ENCODE data around the gene PAH.

The PAH gene

DNA sequence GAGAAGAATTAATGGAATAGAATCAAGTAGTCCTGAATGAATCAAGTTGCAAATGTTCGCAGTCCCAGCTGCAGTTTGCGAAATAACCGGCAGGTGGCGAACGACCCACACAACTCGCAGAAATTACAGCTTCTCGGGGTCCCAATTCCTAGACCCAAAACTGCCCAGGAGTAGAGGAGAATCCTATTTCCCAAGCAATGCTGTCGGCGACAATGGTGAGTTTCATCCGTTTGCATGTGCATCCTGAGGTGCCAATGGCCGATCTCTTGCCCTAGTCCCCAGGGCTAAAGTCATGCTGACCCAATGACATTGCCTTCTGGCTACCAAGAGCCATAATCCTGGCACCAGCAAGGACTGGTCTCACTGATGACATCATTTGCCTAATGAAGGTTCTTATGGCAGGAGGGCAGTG is 31.9 kb upstream of the PAH start:
- Histone ChIP-seq H3K4me3 (ENCODE audit: low read length) (no peak overlapping the region), H3K9ac (ENCODE audit: low read length) (no peak overlapping the region), H3K36me3 (ENCODE audit: control insufficient read depth, insufficient read depth, low read length, severe bottlenecking) (no peaks in the 10 kb centered on the region), H3K9me3 (ENCODE audit: control insufficient read depth, low read length) (peaks cover 3% of the 10 kb centered on the region), H3K4me1 (ENCODE audit: control insufficient read depth, insufficient read depth, low read length) (no peaks in the 10 kb centered on the region), H3K27me3 (replicated peaks; ENCODE audit: control insufficient read depth, insufficient read depth, low read length) (peaks cover 63% of the 10 kb centered on the region)
- peak; percentile 62 for DNase-seq (ENCODE audit: low read depth)

GRCh38 chr12:102946042-102946441 is 29.0 kb upstream of the PAH start:
- peaks cover 7% of the 10 kb centered on the region for H3K9me3 ChIP-seq (ENCODE audit: control insufficient read depth, low read length)
- H3K27me3 ChIP-seq (replicated peaks; ENCODE audit: control insufficient read depth, insufficient read depth, low read length), result peaks cover 35% of the 10 kb centered on the region
- no peak overlapping the region for H3K9ac ChIP-seq (ENCODE audit: low read length)
- H3K4me3 ChIP-seq (ENCODE audit: low read length), result no peak overlapping the region
- no peaks in the 10 kb centered on the region for H3K4me1 ChIP-seq (ENCODE audit: control insufficient read depth, insufficient read depth, low read length)
- no peaks in the 10 kb centered on the region for H3K36me3 ChIP-seq (ENCODE audit: control insufficient read depth, insufficient read depth, low read length, severe bottlenecking)
- DNase-seq (ENCODE audit: low read depth), result no peak

DNA sequence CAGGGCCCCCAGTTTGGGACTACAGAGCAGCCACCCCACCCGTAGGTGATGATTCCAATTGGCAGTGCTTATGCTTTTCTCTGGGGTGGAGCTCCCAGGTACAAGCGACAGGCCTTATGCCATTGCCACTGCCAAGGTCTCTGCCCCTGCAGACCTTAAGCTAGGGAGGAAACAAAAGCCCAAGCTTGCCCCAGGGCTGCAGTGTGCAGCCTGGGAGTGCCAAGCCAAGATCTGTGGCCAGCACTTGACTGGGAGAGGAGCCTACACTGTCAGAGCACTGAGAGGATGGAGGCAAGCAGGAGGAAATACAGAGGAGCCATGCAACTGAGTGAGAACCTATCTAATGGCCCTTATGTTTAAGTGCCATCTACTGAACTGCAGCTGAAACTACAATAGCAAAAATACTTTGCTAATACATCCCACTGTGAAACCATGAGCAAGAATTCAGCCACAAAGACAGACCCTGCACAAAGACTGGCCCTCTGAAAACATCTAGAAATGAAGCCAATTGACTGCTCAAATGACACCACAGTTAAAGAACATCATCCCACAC is 22.7 kb upstream of the PAH start:
- Histone ChIP-seq H3K9me3 (ENCODE audit: control insufficient read depth, low read length) (peaks cover 4% of the 10 kb centered on the region), H3K9ac (ENCODE audit: low read length) (no peak overlapping the region), H3K27me3 (replicated peaks; ENCODE audit: control insufficient read depth, insufficient read depth, low read length) (peaks cover 5% of the 10 kb centered on the region), H3K36me3 (ENCODE audit: control insufficient read depth, insufficient read depth, low read length, severe bottlenecking) (no peaks in the 10 kb centered on the region), H3K4me3 (ENCODE audit: low read length) (no peak overlapping the region), H3K4me1 (ENCODE audit: control insufficient read depth, insufficient read depth, low read length) (no peaks in the 10 kb centered on the region)
- no peak for DNase-seq (ENCODE audit: low read depth)

GRCh38 chr12:102939059-102939458 is 22.0 kb upstream of the PAH start:
- Histone ChIP-seq H3K27me3 (replicated peaks; ENCODE audit: control insufficient read depth, insufficient read depth, low read length) (peaks cover 5% of the 10 kb centered on the region), H3K4me3 (ENCODE audit: low read length) (no peak overlapping the region), H3K4me1 (ENCODE audit: control insufficient read depth, insufficient read depth, low read length) (no peaks in the 10 kb centered on the region), H3K9me3 (ENCODE audit: control insufficient read depth, low read length) (peaks cover 4% of the 10 kb centered on the region), H3K9ac (ENCODE audit: low read length) (no peak overlapping the region), H3K36me3 (ENCODE audit: control insufficient read depth, insufficient read depth, low read length, severe bottlenecking) (no peaks in the 10 kb centered on the region)
- DNase-seq (ENCODE audit: low read depth), result no peak

DNA sequence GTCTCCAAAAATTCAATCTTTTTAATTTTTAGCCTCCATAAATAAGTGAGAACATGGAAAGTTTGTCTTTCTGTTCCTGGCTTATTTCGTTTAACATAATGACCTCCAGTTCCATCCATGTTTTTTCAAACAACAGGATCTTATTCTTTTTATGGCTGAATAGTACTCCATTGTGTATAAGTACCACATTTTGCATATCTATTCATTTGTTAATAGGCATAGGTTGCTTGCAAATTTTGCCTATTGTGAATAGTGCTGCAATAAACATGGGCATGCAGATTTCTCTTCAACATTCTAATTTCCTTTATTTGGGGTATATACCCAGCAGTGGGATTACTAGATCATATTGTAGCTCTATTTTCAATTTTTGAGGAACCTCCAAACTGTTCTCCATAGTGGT is 16.1 kb upstream of the PAH start:
- H3K4me1 ChIP-seq (ENCODE audit: control insufficient read depth, insufficient read depth, low read length), result no peaks in the 10 kb centered on the region
- H3K36me3 ChIP-seq (ENCODE audit: control insufficient read depth, insufficient read depth, low read length, severe bottlenecking), result no peaks in the 10 kb centered on the region
- peaks cover 4% of the 10 kb centered on the region for H3K27me3 ChIP-seq (replicated peaks; ENCODE audit: control insufficient read depth, insufficient read depth, low read length)
- H3K4me3 ChIP-seq (ENCODE audit: low read length), result no peak overlapping the region
- no peak overlapping the region for H3K9ac ChIP-seq (ENCODE audit: low read length)
- no peaks in the 10 kb centered on the region for H3K9me3 ChIP-seq (ENCODE audit: control insufficient read depth, low read length)
- no peak for DNase-seq (ENCODE audit: low read depth)

DNA sequence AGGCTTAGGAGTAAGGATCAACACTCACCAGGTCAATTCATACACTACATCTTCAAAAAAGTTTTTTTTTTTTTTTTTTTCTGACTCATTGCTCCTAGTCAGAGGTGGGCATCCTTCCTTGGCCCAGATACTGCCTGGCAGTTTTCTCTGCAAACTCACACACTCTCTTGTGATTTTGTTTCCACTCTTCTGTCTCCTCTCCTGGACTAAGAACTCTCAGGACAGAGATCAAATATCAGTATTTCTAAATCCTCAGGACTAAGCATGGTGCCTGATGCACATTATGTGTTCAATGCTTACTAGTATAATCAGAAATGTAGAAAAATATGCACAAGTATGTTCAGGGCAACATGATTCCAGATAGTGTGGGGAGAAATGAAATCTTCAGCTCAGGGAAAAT is 10.2 kb upstream of the PAH start:
- Histone ChIP-seq H3K36me3 (ENCODE audit: control insufficient read depth, insufficient read depth, low read length, severe bottlenecking) (no peaks in the 10 kb centered on the region), H3K4me1 (ENCODE audit: control insufficient read depth, insufficient read depth, low read length) (no peaks in the 10 kb centered on the region), H3K4me3 (ENCODE audit: low read length) (no peak overlapping the region), H3K27me3 (replicated peaks; ENCODE audit: control insufficient read depth, insufficient read depth, low read length) (no peaks in the 10 kb centered on the region), H3K9me3 (ENCODE audit: control insufficient read depth, low read length) (no peaks in the 10 kb centered on the region), H3K9ac (ENCODE audit: low read length) (no peak overlapping the region)
- no peak for DNase-seq (ENCODE audit: low read depth)

DNA sequence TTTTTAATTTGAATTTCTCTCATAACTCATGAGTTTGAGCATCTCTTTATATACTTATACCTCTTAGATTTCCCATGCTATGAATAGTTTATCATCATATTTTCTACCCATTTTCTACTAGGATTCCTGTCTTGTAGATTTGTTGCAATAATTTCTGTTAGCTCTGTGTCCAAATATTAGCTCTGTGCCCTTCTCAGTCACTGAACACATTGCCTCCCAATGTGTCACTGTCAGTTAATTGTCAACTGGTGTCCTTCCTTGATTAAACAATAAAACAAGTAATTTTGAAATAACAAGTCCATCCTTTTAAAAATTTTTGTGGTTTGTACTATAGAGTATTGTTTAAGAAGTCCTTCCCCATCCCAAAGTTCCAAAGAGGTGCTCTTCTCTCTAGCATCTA is 4.2 kb upstream of the PAH start:
- H3K4me1 ChIP-seq (ENCODE audit: control insufficient read depth, insufficient read depth, low read length), result no peaks in the 10 kb centered on the region
- H3K27me3 ChIP-seq (replicated peaks; ENCODE audit: control insufficient read depth, insufficient read depth, low read length), result peaks cover 1% of the 10 kb centered on the region
- no peaks in the 10 kb centered on the region for H3K36me3 ChIP-seq (ENCODE audit: control insufficient read depth, insufficient read depth, low read length, severe bottlenecking)
- no peak for DNase-seq (ENCODE audit: low read depth)
- no peaks in the 10 kb centered on the region for H3K9me3 ChIP-seq (ENCODE audit: control insufficient read depth, low read length)
- no peak overlapping the region for H3K4me3 ChIP-seq (ENCODE audit: low read length)
- H3K9ac ChIP-seq (ENCODE audit: low read length), result no peak overlapping the region

DNA sequence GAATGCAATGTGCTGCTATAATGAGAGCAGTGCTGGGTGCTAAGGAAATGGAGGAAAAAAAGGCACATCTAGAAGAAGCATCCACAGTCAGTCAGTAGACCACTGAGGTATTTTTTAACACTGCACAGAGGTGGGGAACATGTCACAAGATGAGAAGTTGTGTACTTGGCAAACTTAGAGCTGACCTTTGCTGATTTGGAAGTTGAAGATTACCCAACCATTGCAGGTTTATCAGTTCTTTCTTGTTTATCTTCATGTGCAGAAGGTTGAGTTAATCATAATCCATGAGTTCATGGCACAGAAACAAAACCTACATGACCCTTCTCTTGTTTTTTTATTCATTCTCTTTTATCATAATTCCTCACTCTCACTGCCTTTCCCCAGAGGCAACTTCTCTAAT is 3.2 kb upstream of the PAH start:
- peaks cover 7% of the 10 kb centered on the region for H3K27me3 ChIP-seq (replicated peaks; ENCODE audit: control insufficient read depth, insufficient read depth, low read length)
- H3K4me3 ChIP-seq (ENCODE audit: low read length), result no peak overlapping the region
- H3K9me3 ChIP-seq (ENCODE audit: control insufficient read depth, low read length), result no peaks in the 10 kb centered on the region
- H3K4me1 ChIP-seq (ENCODE audit: control insufficient read depth, insufficient read depth, low read length), result no peaks in the 10 kb centered on the region
- DNase-seq (ENCODE audit: low read depth), result no peak
- no peak overlapping the region for H3K9ac ChIP-seq (ENCODE audit: low read length)
- H3K36me3 ChIP-seq (ENCODE audit: control insufficient read depth, insufficient read depth, low read length, severe bottlenecking), result no peaks in the 10 kb centered on the region

GRCh38 chr12:102918840-102919239 is 1.8 kb upstream of the PAH start:
- DNase-seq (ENCODE audit: low read depth), result no peak
- Histone ChIP-seq H3K36me3 (ENCODE audit: control insufficient read depth, insufficient read depth, low read length, severe bottlenecking) (no peaks in the 10 kb centered on the region), H3K27me3 (replicated peaks; ENCODE audit: control insufficient read depth, insufficient read depth, low read length) (peaks cover 7% of the 10 kb centered on the region), H3K9ac (ENCODE audit: low read length) (no peak overlapping the region), H3K4me1 (ENCODE audit: control insufficient read depth, insufficient read depth, low read length) (no peaks in the 10 kb centered on the region), H3K9me3 (ENCODE audit: control insufficient read depth, low read length) (no peaks in the 10 kb centered on the region), H3K4me3 (ENCODE audit: low read length) (no peak overlapping the region)

DNA sequence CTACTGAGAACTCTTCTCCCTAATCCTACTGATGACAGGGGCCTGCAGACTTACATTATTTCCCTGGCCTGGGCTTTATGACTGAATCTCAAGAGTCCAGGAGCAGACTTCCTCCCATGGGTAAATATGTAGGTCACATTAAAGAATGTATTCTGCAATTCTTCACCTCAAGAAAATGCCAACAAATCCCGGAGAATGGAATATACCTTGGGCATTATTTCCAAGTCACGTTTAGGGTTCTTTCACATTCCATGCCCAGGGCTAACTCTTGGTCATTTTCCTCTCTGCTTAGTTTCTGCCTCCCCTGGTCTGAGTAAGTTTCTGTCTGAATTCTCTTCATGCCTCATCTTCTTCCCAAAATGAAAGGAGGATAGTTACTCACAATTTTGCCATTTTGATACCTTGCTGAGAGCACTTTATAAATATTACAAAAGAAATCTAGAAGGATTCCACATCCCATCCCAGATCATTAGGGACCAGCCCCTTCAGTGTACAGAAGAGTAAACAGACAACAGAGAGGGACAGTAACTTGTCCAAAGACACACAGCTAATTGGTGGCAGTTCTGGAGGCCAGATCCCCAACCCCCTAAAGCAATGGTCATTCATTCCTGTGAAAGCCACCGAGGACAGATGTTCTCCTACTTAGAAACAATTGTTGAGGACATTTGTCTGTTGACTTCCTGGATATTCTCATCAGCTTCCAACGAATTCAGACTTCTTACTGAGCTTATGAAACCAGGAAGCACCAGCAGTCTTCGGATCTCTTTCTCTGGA is 605 bp downstream of the PAH start:
- Histone ChIP-seq H3K9me3 (ENCODE audit: control insufficient read depth, low read length) (no peaks in the 10 kb centered on the region), H3K27me3 (replicated peaks; ENCODE audit: control insufficient read depth, insufficient read depth, low read length) (peaks cover 7% of the 10 kb centered on the region), H3K4me1 (ENCODE audit: control insufficient read depth, insufficient read depth, low read length) (no peaks in the 10 kb centered on the region), H3K36me3 (ENCODE audit: control insufficient read depth, insufficient read depth, low read length, severe bottlenecking) (no peaks in the 10 kb centered on the region), H3K9ac (ENCODE audit: low read length) (no peak overlapping the region), H3K4me3 (ENCODE audit: low read length) (no peak overlapping the region)
- no peak for DNase-seq (ENCODE audit: low read depth)

DNA sequence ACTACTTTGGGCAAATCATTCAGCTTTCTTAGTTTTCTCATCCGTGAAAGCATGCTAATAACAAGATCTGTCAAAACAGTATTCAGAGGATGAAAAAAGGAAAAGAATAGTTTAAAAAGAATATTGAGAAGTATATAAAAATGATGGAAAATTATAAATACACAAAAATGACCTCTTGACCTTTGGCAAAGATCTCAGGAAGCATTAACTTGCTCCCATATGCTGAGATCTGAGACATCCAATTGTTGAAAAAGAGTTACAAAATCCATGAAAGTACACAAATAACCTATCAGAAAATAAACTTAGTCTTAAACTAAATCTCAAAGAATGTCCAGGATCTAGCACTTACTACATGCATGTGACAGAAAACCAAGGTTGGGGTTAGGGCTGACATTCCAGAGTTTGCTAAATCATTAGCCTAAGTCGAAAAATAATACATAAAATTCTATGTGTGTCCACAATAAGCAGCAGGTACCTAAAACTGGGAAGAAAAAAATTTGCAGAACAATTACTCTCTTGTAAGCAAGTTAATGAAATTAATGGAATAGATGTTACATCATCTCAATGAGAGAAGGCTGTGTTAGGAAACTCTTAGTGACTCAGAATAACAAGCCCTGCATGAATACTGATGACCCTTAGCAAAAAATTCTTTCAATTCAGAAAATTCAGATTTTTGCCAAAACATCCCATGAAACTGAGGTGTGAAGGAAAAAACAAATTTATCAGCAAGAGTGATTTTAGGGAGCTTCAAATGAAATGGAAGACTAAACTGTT is 3.4 kb downstream of the PAH start:
- no peaks in the 10 kb centered on the region for H3K36me3 ChIP-seq (ENCODE audit: control insufficient read depth, insufficient read depth, low read length, severe bottlenecking)
- H3K27me3 ChIP-seq (replicated peaks; ENCODE audit: control insufficient read depth, insufficient read depth, low read length), result peaks cover 7% of the 10 kb centered on the region
- DNase-seq (ENCODE audit: low read depth), result no peak
- no peak overlapping the region for H3K9ac ChIP-seq (ENCODE audit: low read length)
- H3K4me1 ChIP-seq (ENCODE audit: control insufficient read depth, insufficient read depth, low read length), result no peaks in the 10 kb centered on the region
- no peak overlapping the region for H3K4me3 ChIP-seq (ENCODE audit: low read length)
- no peaks in the 10 kb centered on the region for H3K9me3 ChIP-seq (ENCODE audit: control insufficient read depth, low read length)
